BLaER1 (cell line): ENCODE measurements around the gene PRR3.
"Not testable (repeated sequence)": the region's sequence is repeated elsewhere in the genome, so short reads cannot be mapped to it uniquely, and the experiment has no call there.

Experiments used
- H3K27ac ChIP-seq: shearing (Covaris generic); formaldehyde crosslinking; 2 replicates; pipeline ENCODE4 v1.8.1; 2022
- H3K27me3 ChIP-seq: shearing (Covaris generic); formaldehyde crosslinking; 2 replicates; pipeline ENCODE4 v1.8.1; 2022
- H3K36me3 ChIP-seq: shearing (Covaris generic); formaldehyde crosslinking; 2 replicates; pipeline ENCODE4 v1.8.1; 2022
- H3K4me1 ChIP-seq: shearing (Covaris generic); formaldehyde crosslinking; 2 replicates; pipeline ENCODE4 v1.8.1; 2022
- H3K4me2 ChIP-seq: shearing (Covaris generic); formaldehyde crosslinking; 2 replicates; pipeline ENCODE4 v1.8.1; 2022
- H3K4me3 ChIP-seq: shearing (Covaris generic); formaldehyde crosslinking; 2 replicates; pipeline ENCODE4 v1.8.1; 2022
- H3K9ac ChIP-seq: shearing (Covaris generic); formaldehyde crosslinking; 2 replicates; pipeline ENCODE4 v1.8.1; 2022
- H3K9me3 ChIP-seq: shearing (Covaris generic); formaldehyde crosslinking; 2 replicates; pipeline ENCODE4 v1.8.1; 2022
- H4K20me1 ChIP-seq: shearing (Covaris generic); formaldehyde crosslinking; 2 replicates; pipeline ENCODE4 v1.8.1; 2022
- Cebpa-rat ChIP-seq: shearing (Covaris generic); IDR thresholded peaks from 2 replicates; pipeline ENCODE4 v1.8.1; 2022

PRR3 gene

DNA sequence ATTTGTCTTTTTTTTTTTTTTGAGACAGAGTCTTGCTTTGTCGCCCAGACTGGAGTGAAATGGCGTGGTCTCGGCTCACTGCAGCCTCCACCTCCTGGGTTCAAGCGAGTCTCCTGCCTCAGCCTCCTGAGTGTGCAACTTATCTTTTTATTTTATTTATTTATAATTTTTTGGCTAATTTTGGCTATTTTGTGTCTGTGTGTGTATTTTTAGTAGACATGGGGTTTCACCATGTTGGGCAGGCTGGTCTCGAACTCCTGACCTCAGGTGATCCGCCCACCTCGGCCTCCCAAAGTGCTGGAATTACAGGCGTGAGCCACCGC, 40.4 kb upstream of the PRR3 start:
- peak overlapping the region; percentile 88 for H3K4me2 ChIP-seq
- peaks cover 42% of the 10 kb centered on the region for H3K9me3 ChIP-seq
- not testable (repeated sequence) for H3K27me3 ChIP-seq, H3K36me3 ChIP-seq, H4K20me1 ChIP-seq
- H3K27ac ChIP-seq = peak overlapping the region; percentile 97
- H3K4me1 ChIP-seq = peaks cover 60% of the 10 kb centered on the region
- TF ChIP-seq Cebpa-rat = peak; percentile 54; the same call in 1 of the 2 replicates
- peak overlapping the region; percentile 84; the same call in 1 of the 2 replicates for H3K9ac ChIP-seq
- peak overlapping the region; percentile 68; the same call in 1 of the 2 replicates for H3K4me3 ChIP-seq

DNA sequence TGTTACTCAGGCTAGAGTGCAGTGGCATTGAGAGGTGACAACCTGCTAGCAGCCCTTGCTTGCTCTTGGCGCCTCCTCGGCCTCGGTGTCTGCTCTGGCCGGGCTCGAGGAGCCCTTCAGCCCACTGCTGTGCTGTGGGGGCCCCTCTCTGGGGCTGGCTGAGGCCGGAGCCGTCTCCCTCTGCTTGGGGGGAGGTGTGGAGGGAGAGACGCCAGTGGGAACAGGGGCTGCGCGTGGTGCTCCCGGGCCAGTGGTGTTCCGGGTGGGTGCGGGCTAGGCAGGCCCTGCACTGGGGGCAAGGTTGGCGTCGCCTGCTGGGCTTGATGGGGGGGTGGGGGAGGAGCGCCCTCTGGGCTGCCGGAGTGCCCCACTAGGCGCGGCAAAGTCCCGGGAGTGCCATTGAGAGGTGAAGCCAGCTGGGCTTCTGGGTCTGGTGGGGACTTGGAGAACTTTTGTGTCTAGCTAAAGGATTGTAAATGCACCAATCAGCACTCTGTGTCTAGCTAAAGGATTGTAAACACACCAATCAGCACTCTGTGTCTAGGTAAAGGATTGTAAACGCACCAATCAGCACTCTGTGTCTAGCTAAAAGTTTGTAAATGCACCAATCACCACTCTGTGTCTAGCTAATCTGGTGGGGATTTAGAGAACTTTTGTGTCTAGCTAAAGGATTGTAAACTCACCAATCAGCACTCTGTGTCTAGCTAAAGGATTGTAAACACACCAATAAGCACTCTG, 39.2 kb upstream of the PRR3 start:
- H3K9me3 ChIP-seq = peaks cover 48% of the 10 kb centered on the region
- 0 out of 2 replicates have a peak overlapping the region, but pooled peaks have one; percentile 34 for H3K4me2 ChIP-seq

DNA sequence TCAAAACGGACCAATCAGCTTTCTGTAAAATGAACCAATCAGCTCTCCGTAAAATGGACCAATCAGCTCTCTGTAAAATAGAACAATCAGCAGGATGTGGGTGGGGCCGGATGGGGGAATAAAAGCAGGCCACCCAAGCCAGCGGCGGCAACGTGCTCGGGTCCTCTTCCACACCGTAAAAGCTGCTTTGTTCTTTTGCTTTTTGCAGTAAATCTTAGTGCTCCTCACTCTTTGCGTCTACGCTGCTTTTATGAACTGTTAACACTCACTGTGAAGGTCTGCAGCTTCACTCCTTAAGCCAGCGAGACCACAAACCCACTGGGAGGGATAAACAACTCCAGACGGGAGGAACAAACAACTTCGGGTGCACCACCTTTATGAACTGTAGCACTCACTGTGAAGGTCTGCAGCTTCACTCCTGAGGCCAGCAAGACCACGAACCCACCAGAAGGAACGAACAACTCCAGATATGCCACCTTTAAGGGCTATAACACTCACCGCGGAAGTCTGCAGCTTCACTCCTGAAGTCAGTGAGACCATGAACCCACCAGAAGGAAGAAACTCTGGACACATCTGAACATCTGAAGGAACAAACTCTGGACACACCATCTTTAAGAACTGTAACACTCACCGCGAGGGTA, 38.5 kb upstream of the PRR3 start:
- H3K9me3 ChIP-seq = peaks cover 48% of the 10 kb centered on the region
- H3K27me3 ChIP-seq, H3K4me3 ChIP-seq, H3K9ac ChIP-seq, H4K20me1 ChIP-seq, H3K4me2 ChIP-seq, H3K36me3 ChIP-seq: not testable (repeated sequence)
- peak overlapping the region; percentile 97; the same call in 1 of the 2 replicates for H3K27ac ChIP-seq
- peaks cover 41% of the 10 kb centered on the region for H3K4me1 ChIP-seq

More for the DNA sequence above, 39.2 kb upstream of the PRR3 start:
- H4K20me1 ChIP-seq, H3K27me3 ChIP-seq, H3K36me3 ChIP-seq, H3K9ac ChIP-seq: not testable (repeated sequence)
- H3K27ac ChIP-seq = peak overlapping the region; percentile 97
- H3K4me1 ChIP-seq = peaks cover 48% of the 10 kb centered on the region
- H3K4me3 ChIP-seq = peak overlapping the region; percentile 34; the same call in 1 of the 2 replicates

GRCh38 chr6:30520522-30520921, 36.6 kb upstream of the PRR3 start:
- H3K36me3 ChIP-seq = no peaks in the 10 kb centered on the region
- no peaks in the 10 kb centered on the region for H3K27me3 ChIP-seq
- H3K9me3 ChIP-seq = peaks cover 48% of the 10 kb centered on the region
- H4K20me1 ChIP-seq = no peaks in the 10 kb centered on the region
- TF ChIP-seq Cebpa-rat = no peak
- no peak overlapping the region for H3K9ac ChIP-seq
- no peak overlapping the region for H3K4me2 ChIP-seq
- no peak overlapping the region for H3K27ac ChIP-seq
- no peak overlapping the region for H3K4me3 ChIP-seq
- peaks cover 22% of the 10 kb centered on the region for H3K4me1 ChIP-seq

- not testable (repeated sequence) for H4K20me1 ChIP-seq, H3K4me3 ChIP-seq, H3K36me3 ChIP-seq, H3K27ac ChIP-seq, H3K27me3 ChIP-seq, H3K9ac ChIP-seq, H3K4me2 ChIP-seq
- Histone ChIP-seq H3K4me1 (peaks cover 18% of the 10 kb centered on the region), H3K9me3 (peaks cover 48% of the 10 kb centered on the region)
Observed at GRCh38 chr6:30521082-30521481, 36.0 kb upstream of the PRR3 start.

GRCh38 chr6:30521952-30522351, 35.1 kb upstream of the PRR3 start:
- H3K9ac ChIP-seq, H3K4me3 ChIP-seq, H3K27ac ChIP-seq, H4K20me1 ChIP-seq, H3K4me2 ChIP-seq, H3K36me3 ChIP-seq, H3K27me3 ChIP-seq: not testable (repeated sequence)
- peaks cover 15% of the 10 kb centered on the region for H3K4me1 ChIP-seq
- H3K9me3 ChIP-seq = peaks cover 48% of the 10 kb centered on the region

GRCh38 chr6:30526444-30526843, 30.7 kb upstream of the PRR3 start:
- not testable (repeated sequence) for H3K9ac ChIP-seq, H3K9me3 ChIP-seq, H3K27me3 ChIP-seq, H3K4me3 ChIP-seq, H4K20me1 ChIP-seq, H3K4me2 ChIP-seq, H3K27ac ChIP-seq, H3K36me3 ChIP-seq
- peaks cover 18% of the 10 kb centered on the region for H3K4me1 ChIP-seq

DNA sequence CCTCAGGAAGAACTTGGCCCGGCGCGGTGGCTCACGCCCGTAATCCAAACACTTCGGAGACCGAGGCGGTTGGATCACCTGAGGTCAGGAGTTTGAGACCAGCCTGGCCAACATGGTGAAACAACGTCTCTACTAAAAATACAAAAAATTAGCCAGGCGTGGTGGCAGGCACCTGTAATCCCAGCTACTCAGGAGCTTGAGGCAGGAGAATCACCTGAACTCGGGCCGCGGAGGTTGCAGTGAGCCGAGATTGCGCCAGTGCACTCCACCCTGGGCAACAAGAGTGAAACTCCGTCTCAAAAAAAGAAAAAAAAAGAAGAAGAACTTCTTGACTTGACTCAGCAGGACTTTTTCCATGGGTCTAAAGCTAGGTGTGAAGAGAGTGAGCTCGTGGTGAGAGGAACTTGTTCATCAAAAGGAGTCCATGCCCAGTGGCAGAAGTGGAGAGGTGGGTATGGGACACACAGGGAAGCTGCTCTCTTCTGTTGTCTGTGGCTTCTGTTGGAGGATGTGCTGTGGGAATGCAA, 27.7 kb upstream of the PRR3 start:
- H3K27ac ChIP-seq, H3K4me3 ChIP-seq, H3K9me3 ChIP-seq, H4K20me1 ChIP-seq, H3K27me3 ChIP-seq, H3K4me2 ChIP-seq, H3K9ac ChIP-seq, H3K36me3 ChIP-seq: not testable (repeated sequence)
- H3K4me1 ChIP-seq = peaks cover 34% of the 10 kb centered on the region

DNA sequence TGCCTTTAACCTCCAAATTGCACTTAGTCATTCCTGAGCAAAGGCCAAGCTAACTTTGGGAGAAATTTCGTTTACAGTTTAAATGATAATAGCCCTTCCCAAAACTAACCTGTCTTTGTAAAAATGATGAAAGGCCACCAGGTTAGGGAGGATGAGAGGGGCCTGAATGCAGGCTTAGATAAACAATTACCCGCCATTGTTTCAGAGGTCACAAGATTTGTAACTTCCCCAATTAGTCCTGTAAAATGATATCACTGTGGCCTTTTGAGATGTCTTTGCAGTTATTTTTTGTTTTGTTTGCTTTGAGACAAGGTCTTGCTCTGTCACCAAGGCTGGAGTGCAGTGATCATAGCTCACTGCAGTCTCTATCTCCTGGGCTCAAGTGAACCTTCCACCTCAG, 27.1 kb upstream of the PRR3 start:
- H4K20me1 ChIP-seq = no peaks in the 10 kb centered on the region
- no peak overlapping the region for H3K27ac ChIP-seq
- no peak overlapping the region for H3K4me2 ChIP-seq

GRCh38 chr6:30533460-30534294, 23.4 kb upstream of the PRR3 start:
- no peaks in the 10 kb centered on the region for H4K20me1 ChIP-seq

More for the DNA sequence above, 27.1 kb upstream of the PRR3 start:
- no peaks in the 10 kb centered on the region for H3K27me3 ChIP-seq
- H3K9me3 ChIP-seq = peaks cover 4% of the 10 kb centered on the region; the same call in 1 of the 2 replicates
- no peak for TF ChIP-seq Cebpa-rat
- no peaks in the 10 kb centered on the region for H3K36me3 ChIP-seq
- peaks cover 34% of the 10 kb centered on the region for H3K4me1 ChIP-seq
- no peak overlapping the region for H3K9ac ChIP-seq
- no peak overlapping the region for H3K4me3 ChIP-seq

More at GRCh38 chr6:30533460-30534294, 23.4 kb upstream of the PRR3 start:
- Histone ChIP-seq H3K36me3 (no peaks in the 10 kb centered on the region), H3K27me3 (no peaks in the 10 kb centered on the region), H3K4me3 (no peak overlapping the region), H3K27ac (no peak overlapping the region), H3K9ac (no peak overlapping the region), H3K9me3 (peaks cover 4% of the 10 kb centered on the region; the same call in 1 of the 2 replicates), H3K4me2 (peak overlapping the region; percentile 42), H3K4me1 (peaks cover 21% of the 10 kb centered on the region; the same call in 1 of the 2 replicates)
- no peak for TF ChIP-seq Cebpa-rat
